ENCODE data around the gene SH3YL1.

Gene SH3YL1

GRCh38 chr2:286035-286434, 22.2 kb upstream of the SH3YL1 start:
- Mint-ChIP-seq H3K9me3 (no peaks in the 10 kb centered on the region), H3K27ac (no peak overlapping the region)

GRCh38 chr2:285531-285930, 21.7 kb upstream of the SH3YL1 start:
- H3K27me3 Mint-ChIP-seq, result peaks cover 14% of the 10 kb centered on the region
- H3K36me3 Mint-ChIP-seq, result peaks cover 2% of the 10 kb centered on the region
- H3K4me3 Mint-ChIP-seq, result peak overlapping the region; percentile 23

More at GRCh38 chr2:286035-286434, 22.2 kb upstream of the SH3YL1 start:
- Mint-ChIP-seq H3K27me3 (peaks cover 15% of the 10 kb centered on the region), H3K4me3 (no peak overlapping the region), H3K4me1 (peaks cover 7% of the 10 kb centered on the region), H3K36me3 (peaks cover 2% of the 10 kb centered on the region)

GRCh38 chr2:284896-285492, 21.2 kb upstream of the SH3YL1 start:
- no peaks in the 10 kb centered on the region for H3K9me3 Mint-ChIP-seq
- H3K27ac Mint-ChIP-seq, result no peak overlapping the region
- peaks cover 11% of the 10 kb centered on the region for H3K27me3 Mint-ChIP-seq
- H3K4me3 Mint-ChIP-seq, result no peak overlapping the region
- H3K4me1 Mint-ChIP-seq, result peaks cover 5% of the 10 kb centered on the region
- H3K36me3 Mint-ChIP-seq, result peaks cover 2% of the 10 kb centered on the region

More at GRCh38 chr2:285531-285930, 21.7 kb upstream of the SH3YL1 start:
- H3K27ac Mint-ChIP-seq, result no peak overlapping the region
- no peaks in the 10 kb centered on the region for H3K9me3 Mint-ChIP-seq
- H3K4me1 Mint-ChIP-seq, result peaks cover 7% of the 10 kb centered on the region

- H3K4me3 Mint-ChIP-seq, result no peak overlapping the region
- peaks cover 3% of the 10 kb centered on the region for H3K4me1 Mint-ChIP-seq
- peaks cover 6% of the 10 kb centered on the region for H3K27me3 Mint-ChIP-seq
- no peak overlapping the region for H3K27ac Mint-ChIP-seq
- H3K36me3 Mint-ChIP-seq, result peaks cover 2% of the 10 kb centered on the region
- H3K9me3 Mint-ChIP-seq, result no peaks in the 10 kb centered on the region
Measured at GRCh38 chr2:283996-284794, 20.4 kb upstream of the SH3YL1 start.

- no peak overlapping the region for H3K27ac Mint-ChIP-seq
- peaks cover 3% of the 10 kb centered on the region for H3K4me1 Mint-ChIP-seq
- no peaks in the 10 kb centered on the region for H3K9me3 Mint-ChIP-seq
- H3K27me3 Mint-ChIP-seq, result peaks cover 6% of the 10 kb centered on the region
- H3K36me3 Mint-ChIP-seq, result peaks cover 4% of the 10 kb centered on the region
- H3K4me3 Mint-ChIP-seq, result no peak overlapping the region
Measured at GRCh38 chr2:282371-283263, 18.8 kb upstream of the SH3YL1 start.

- Mint-ChIP-seq H3K27ac (no peak overlapping the region), H3K27me3 (peaks cover 3% of the 10 kb centered on the region), H3K4me1 (no peaks in the 10 kb centered on the region), H3K4me3 (no peak overlapping the region), H3K9me3 (no peaks in the 10 kb centered on the region), H3K36me3 (peaks cover 4% of the 10 kb centered on the region)
Measured at GRCh38 chr2:281381-281780, 17.5 kb upstream of the SH3YL1 start.

GRCh38 chr2:280650-281110, 16.8 kb upstream of the SH3YL1 start:
- no peak overlapping the region for H3K27ac Mint-ChIP-seq
- H3K4me3 Mint-ChIP-seq, result no peak overlapping the region
- H3K27me3 Mint-ChIP-seq, result no peaks in the 10 kb centered on the region
- H3K9me3 Mint-ChIP-seq, result no peaks in the 10 kb centered on the region
- peaks cover 4% of the 10 kb centered on the region for H3K36me3 Mint-ChIP-seq
- H3K4me1 Mint-ChIP-seq, result no peaks in the 10 kb centered on the region

- H3K36me3 Mint-ChIP-seq, result peaks cover 4% of the 10 kb centered on the region
- H3K9me3 Mint-ChIP-seq, result no peaks in the 10 kb centered on the region
Measured at GRCh38 chr2:279956-280649, 16.3 kb upstream of the SH3YL1 start.

GRCh38 chr2:279366-279765, 15.5 kb upstream of the SH3YL1 start:
- no peak overlapping the region for H3K27ac Mint-ChIP-seq
- H3K9me3 Mint-ChIP-seq, result no peaks in the 10 kb centered on the region
- no peaks in the 10 kb centered on the region for H3K27me3 Mint-ChIP-seq
- no peak overlapping the region for H3K4me3 Mint-ChIP-seq
- peaks cover 4% of the 10 kb centered on the region for H3K36me3 Mint-ChIP-seq
- H3K4me1 Mint-ChIP-seq, result peaks cover 3% of the 10 kb centered on the region

More at GRCh38 chr2:279956-280649, 16.3 kb upstream of the SH3YL1 start:
- H3K4me1 Mint-ChIP-seq, result no peaks in the 10 kb centered on the region
- H3K27ac Mint-ChIP-seq, result no peak overlapping the region
- no peak overlapping the region for H3K4me3 Mint-ChIP-seq
- H3K27me3 Mint-ChIP-seq, result no peaks in the 10 kb centered on the region

GRCh38 chr2:278927-279320, 15.1 kb upstream of the SH3YL1 start:
- Mint-ChIP-seq H3K4me1 (peaks cover 3% of the 10 kb centered on the region), H3K4me3 (no peak overlapping the region), H3K9me3 (no peaks in the 10 kb centered on the region), H3K27me3 (no peaks in the 10 kb centered on the region), H3K36me3 (peaks cover 4% of the 10 kb centered on the region), H3K27ac (no peak overlapping the region)

GRCh38 chr2:278312-278926, 14.6 kb upstream of the SH3YL1 start:
- H3K4me1 Mint-ChIP-seq, result peaks cover 3% of the 10 kb centered on the region
- no peaks in the 10 kb centered on the region for H3K9me3 Mint-ChIP-seq
- H3K27me3 Mint-ChIP-seq, result no peaks in the 10 kb centered on the region
- H3K27ac Mint-ChIP-seq, result no peak overlapping the region
- H3K4me3 Mint-ChIP-seq, result no peak overlapping the region
- peaks cover 4% of the 10 kb centered on the region for H3K36me3 Mint-ChIP-seq

- H3K9me3 Mint-ChIP-seq, result no peaks in the 10 kb centered on the region
- peaks cover 7% of the 10 kb centered on the region for H3K36me3 Mint-ChIP-seq
- H3K4me1 Mint-ChIP-seq, result peaks cover 18% of the 10 kb centered on the region
- no peak overlapping the region for H3K27ac Mint-ChIP-seq
- H3K27me3 Mint-ChIP-seq, result no peaks in the 10 kb centered on the region
- H3K4me3 Mint-ChIP-seq, result no peak overlapping the region
Measured at GRCh38 chr2:275466-275865, 11.6 kb upstream of the SH3YL1 start.

- Mint-ChIP-seq H3K9me3 (no peaks in the 10 kb centered on the region), H3K36me3 (peaks cover 7% of the 10 kb centered on the region), H3K27ac (no peak overlapping the region), H3K27me3 (no peaks in the 10 kb centered on the region), H3K4me1 (peaks cover 28% of the 10 kb centered on the region), H3K4me3 (no peak overlapping the region)
Measured at GRCh38 chr2:274503-274902, 10.7 kb upstream of the SH3YL1 start.

GRCh38 chr2:273333-273732, 9.5 kb upstream of the SH3YL1 start:
- Mint-ChIP-seq H3K36me3 (peaks cover 8% of the 10 kb centered on the region), H3K4me3 (no peak overlapping the region), H3K27me3 (no peaks in the 10 kb centered on the region), H3K4me1 (peaks cover 37% of the 10 kb centered on the region), H3K9me3 (no peaks in the 10 kb centered on the region), H3K27ac (no peak overlapping the region)

- Mint-ChIP-seq H3K36me3 (peaks cover 6% of the 10 kb centered on the region), H3K9me3 (no peaks in the 10 kb centered on the region), H3K27me3 (no peaks in the 10 kb centered on the region), H3K4me3 (no peak overlapping the region), H3K4me1 (peaks cover 51% of the 10 kb centered on the region), H3K27ac (no peak overlapping the region)
Measured at GRCh38 chr2:271917-272316, 8.1 kb upstream of the SH3YL1 start.
